Stomach (tissue), 9 donors: ENCODE measurements around the gene MIS12. TPM values are rescaled to one million over a fixed set of nuclear protein-coding genes. Genes with fewer than 3 reads are reported as not detected.

Source experiments
- DNase-seq, 2 donors: peaks; one replicate each; pipeline versions ENCODE4 v3.0.0 to v3.0.0-alpha.2; 2013 to 2019
- H3K27ac ChIP-seq, 5 donors: fragments of 200-600 bp in 4 of 5; sonication (generic) in 4 of 5; one replicate each; pipeline ENCODE4 v1.5.1; 2013 to 2019; ENCODE audit warnings: mild to moderate bottlenecking in 1 of 5, moderate library complexity in 1 of 5
- H3K27me3 ChIP-seq, 3 donors: fragments of 200-600 bp; sonication (generic); one replicate each; pipeline ENCODE4 v1.5.1; 2017 to 2019; ENCODE audit warnings: mixed run types in 1 of 3
- H3K36me3 ChIP-seq, 4 donors: fragments of 200-600 bp; sonication (generic); 1 replicate in 3 of 4; 2 replicates in 1 of 4; pipeline ENCODE4 v1.5.1; 2016 to 2019
- H3K4me1 ChIP-seq, 4 donors: fragments of 200-600 bp; sonication (generic); one replicate each; pipeline ENCODE4 v1.5.1; 2016 to 2019
- H3K4me3 ChIP-seq, 4 donors: fragments of 200-600 bp; sonication (generic) in 3 of 4; one replicate each; pipeline ENCODE4 v1.5.1; 2016 to 2019; ENCODE audit warnings: mild to moderate bottlenecking in 1 of 4
- H3K9me3 ChIP-seq, 4 donors: fragments of 200-600 bp; sonication (generic); one replicate each; pipeline ENCODE4 v1.5.1; 2016 to 2019
- EP300 ChIP-seq: sonication (generic); formaldehyde crosslinking; IDR thresholded peaks from one replicate; pipeline ENCODE4 v1.6.1; 2017; ENCODE audit warnings: antibody characterized with exemption
- POLR2A ChIP-seq, 4 donors: fragments of 450-650 bp; IDR thresholded peaks; one replicate each; pipeline ENCODE4 v1.6.1; 2016; ENCODE audit warnings: antibody characterized with exemption in 4 of 4, control low read depth in 2 of 4, mild to moderate bottlenecking in 1 of 4, moderate library complexity in 1 of 4
- POLR2AphosphoS5 ChIP-seq, 3 donors: sonication (generic); formaldehyde crosslinking; IDR thresholded peaks; one replicate each; pipeline ENCODE4 v1.6.1; 2016; ENCODE audit warnings: antibody characterized with exemption in 3 of 3
- WGBS, 5 donors: extraction: QIAGEN DNeasy Blood & Tissue Kit in 3 of 5; methylation state at CpG; one replicate each; pipeline versions ENCODE4 v1.1.5 to v1.1.7; 2013 to 2018; 5-methylcytosine and 5-hydroxymethylcytosine counted together
- intact Hi-C: fragments of 100-400 bp; cut with DNase I; formaldehyde crosslinking; loops from one replicate; pipeline ENCODE4 v1.15.1; 2023; ENCODE audit warnings: low total_unique reads
- polyA plus RNA-seq, 3 donors: library from polyadenylated mRNA; stranded (reverse); fragments of 200-250 nt; gene quantifications; one replicate each; pipeline ENCODE4 v1.2.3, GENCODE V29; 2013
- total RNA-seq, 5 donors: library from RNA; depleted of rRNA; stranded (reverse); fragments of >200 nt; gene quantifications; one replicate each; pipeline versions ENCODE4 v1.1.0 to v1.2.3, GENCODE V29; 2014 to 2016
- TF ChIP-seq, protein P1 (sequence below), 7 experiments: fragments of 450-650 bp in 4 of 7; fragments of 200-600 bp in 3 of 7; sonication (generic) in 3 of 7; IDR thresholded peaks; one replicate each; pipeline ENCODE4 v1.5.1; 2016 to 2019; ENCODE audit warnings: antibody characterized with exemption in 7 of 7, control low read depth in 2 of 7, mild to moderate bottlenecking in 1 of 7
- donor health status: healthy with polysubstance abuse.
- donor health status: Bipolar disorder and iron deficiency.
- donor health status: healthy.

Gene MIS12
- total and polyA plus RNA-seq, 8 donors, result 7.5 to 43.3 (median 13.6) TPM; not detected in 1

DNA sequence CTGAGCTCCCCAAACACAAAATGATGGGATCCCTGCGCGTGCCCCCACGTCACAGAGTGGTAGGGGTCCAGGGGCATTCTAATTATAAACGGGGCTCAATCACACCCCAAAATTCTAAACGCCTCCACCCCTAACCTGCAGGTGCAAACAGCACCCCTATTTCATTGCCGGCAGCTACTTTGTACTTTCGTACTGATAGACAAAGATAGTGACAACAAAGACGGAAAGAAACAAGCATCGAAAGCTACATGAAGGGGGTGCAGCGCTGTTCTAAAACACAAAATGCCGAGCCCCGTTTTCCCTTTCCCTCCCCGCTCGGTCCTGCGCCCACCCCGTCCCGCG is 13.9 kb downstream of the MIS12 start:
- Histone ChIP-seq H3K4me1 (peaks cover 14 to 22% (median 19%) of the 10 kb centered on the region in 4 donors), H3K27me3 (peaks cover 0 to 39% (median 24%) of the 10 kb centered on the region in 3 donors), H3K36me3 (no peaks in the 10 kb centered on the region), H3K9me3 (no peaks in the 10 kb centered on the region), H3K27ac (peak overlapping the region in 2 of 5 donors; percentile 62 to 86), H3K4me3 (peak overlapping the region; percentile 60 to 64 (median 62))
- no peak for DNase-seq
- 3 to 8% (median 6%) methylated on average over 18 of the region's 18 CpGs for WGBS, 5 donors
- intact Hi-C loops, result no loop called here
- TF ChIP-seq POLR2A (IDR thresholded peaks at IDR 0.05) (no peak), EP300 (no peak), POLR2AphosphoS5 (IDR thresholded peaks at IDR 0.05) (no peak)
- TF ChIP-seq, protein P1, sequence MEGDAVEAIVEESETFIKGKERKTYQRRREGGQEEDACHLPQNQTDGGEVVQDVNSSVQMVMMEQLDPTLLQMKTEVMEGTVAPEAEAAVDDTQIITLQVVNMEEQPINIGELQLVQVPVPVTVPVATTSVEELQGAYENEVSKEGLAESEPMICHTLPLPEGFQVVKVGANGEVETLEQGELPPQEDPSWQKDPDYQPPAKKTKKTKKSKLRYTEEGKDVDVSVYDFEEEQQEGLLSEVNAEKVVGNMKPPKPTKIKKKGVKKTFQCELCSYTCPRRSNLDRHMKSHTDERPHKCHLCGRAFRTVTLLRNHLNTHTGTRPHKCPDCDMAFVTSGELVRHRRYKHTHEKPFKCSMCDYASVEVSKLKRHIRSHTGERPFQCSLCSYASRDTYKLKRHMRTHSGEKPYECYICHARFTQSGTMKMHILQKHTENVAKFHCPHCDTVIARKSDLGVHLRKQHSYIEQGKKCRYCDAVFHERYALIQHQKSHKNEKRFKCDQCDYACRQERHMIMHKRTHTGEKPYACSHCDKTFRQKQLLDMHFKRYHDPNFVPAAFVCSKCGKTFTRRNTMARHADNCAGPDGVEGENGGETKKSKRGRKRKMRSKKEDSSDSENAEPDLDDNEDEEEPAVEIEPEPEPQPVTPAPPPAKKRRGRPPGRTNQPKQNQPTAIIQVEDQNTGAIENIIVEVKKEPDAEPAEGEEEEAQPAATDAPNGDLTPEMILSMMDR (IDR thresholded peaks at IDR 0.05), result no peak

DNA sequence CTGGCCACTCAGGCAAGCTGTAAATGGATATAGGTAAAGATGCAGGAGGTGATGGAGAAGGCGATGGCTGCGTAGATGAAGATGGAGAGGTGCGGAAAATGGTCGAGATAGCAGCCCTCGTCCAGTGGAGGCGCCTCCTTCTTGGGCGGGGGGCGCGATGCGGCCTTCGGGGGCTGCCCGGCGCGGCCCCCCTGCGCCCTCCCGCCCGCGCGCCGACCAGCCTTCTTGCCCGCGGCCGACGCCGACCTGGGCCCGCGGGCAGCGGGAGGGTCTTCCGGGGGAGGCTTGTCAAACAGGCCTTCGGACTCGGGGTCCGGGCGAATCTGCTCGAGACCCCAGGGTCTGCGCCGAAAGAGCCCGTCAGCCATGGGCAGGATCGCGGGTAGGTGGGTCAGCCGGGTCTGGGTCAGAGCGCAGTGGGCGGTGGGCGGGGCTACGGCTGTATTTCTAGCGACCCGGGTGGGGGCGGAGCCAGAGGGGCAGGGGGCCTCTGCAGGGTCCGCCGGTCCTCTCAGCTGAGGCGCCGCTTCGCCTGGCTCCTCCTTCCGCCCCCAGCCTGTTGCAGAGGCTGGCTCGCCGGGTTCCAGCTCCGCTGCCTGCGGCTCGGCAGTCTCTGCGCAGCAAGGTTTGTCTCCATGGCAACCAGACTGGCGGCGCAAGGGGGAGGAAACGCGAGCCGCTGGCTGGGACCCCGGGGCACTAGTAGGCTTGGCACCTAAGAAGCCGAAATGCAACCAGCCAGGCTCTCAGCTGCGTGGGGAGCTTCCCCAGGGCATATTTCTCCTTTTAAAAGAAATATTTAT is 14.4 kb downstream of the MIS12 start:
- peak overlapping the region; percentile 60 to 64 (median 62) for H3K4me3 ChIP-seq

GRCh38 chr17:5501685-5502084 is 15.3 kb downstream of the MIS12 start:
- TF ChIP-seq POLR2A (IDR thresholded peaks at IDR 0.05) (no peak), EP300 (no peak), POLR2AphosphoS5 (IDR thresholded peaks at IDR 0.05) (no peak)
- TF ChIP-seq, protein P1 (IDR thresholded peaks at IDR 0.05), result no peak
- Histone ChIP-seq H3K36me3 (no peaks in the 10 kb centered on the region), H3K4me3 (no peak overlapping the region), H3K27me3 (peaks cover 0 to 39% (median 24%) of the 10 kb centered on the region in 3 donors), H3K4me1 (peaks cover 14 to 22% (median 19%) of the 10 kb centered on the region in 4 donors), H3K27ac (peak overlapping the region in 1 of 5 donors; percentile 86), H3K9me3 (no peaks in the 10 kb centered on the region)
- 74 to 86% (median 84%) methylated on average over 5 to 8 of the region's 8 CpGs for WGBS, 5 donors
- no peak for DNase-seq
- intact Hi-C loops, result no loop called here

More for the DNA sequence above, 14.4 kb downstream of the MIS12 start:
- H3K9me3 ChIP-seq, result no peaks in the 10 kb centered on the region
- TF ChIP-seq, protein P1 (IDR thresholded peaks at IDR 0.05), result no peak
- no peak for TF ChIP-seq POLR2AphosphoS5 (IDR thresholded peaks at IDR 0.05)
- no peak for TF ChIP-seq EP300
- TF ChIP-seq POLR2A (IDR thresholded peaks at IDR 0.05), result no peak
- peaks cover 14 to 22% (median 19%) of the 10 kb centered on the region in 4 donors for H3K4me1 ChIP-seq
- H3K36me3 ChIP-seq, result no peaks in the 10 kb centered on the region
- H3K27ac ChIP-seq, result peak overlapping the region in 4 of 5 donors; percentile 33 to 86 (median 64)
- DNase-seq, result peak; percentile 58 to 97
- intact Hi-C loops, result no loop called here
- WGBS, 5 donors, result 1 to 7% (median 3%) methylated on average over 27 to 67 of the region's 67 CpGs
- H3K27me3 ChIP-seq, result peaks cover 0 to 39% (median 24%) of the 10 kb centered on the region in 3 donors

GRCh38 chr17:5502552-5502951 is 16.2 kb downstream of the MIS12 start:
- intact Hi-C loops, result no loop called here
- WGBS, 5 donors, result 94 to 97% (median 96%) methylated on average over 4 of the region's 4 CpGs
- Histone ChIP-seq H3K27me3 (peaks cover 0 to 39% (median 24%) of the 10 kb centered on the region in 3 donors), H3K4me3 (no peak overlapping the region), H3K4me1 (peaks cover 14 to 22% (median 19%) of the 10 kb centered on the region in 4 donors), H3K9me3 (no peaks in the 10 kb centered on the region), H3K27ac (no peak overlapping the region), H3K36me3 (no peaks in the 10 kb centered on the region)
- DNase-seq, result no peak
- TF ChIP-seq, protein P1 (IDR thresholded peaks at IDR 0.05), result no peak
- TF ChIP-seq EP300 (no peak), POLR2A (IDR thresholded peaks at IDR 0.05) (no peak), POLR2AphosphoS5 (IDR thresholded peaks at IDR 0.05) (no peak)
